ENCODE measurements around the gene KRTAP4-3.
A peak's percentile ranks its signal among the peaks of the same experiment; 100 is the strongest.
"Not testable (repeated sequence)": the region's sequence is repeated elsewhere in the genome, so short reads cannot be mapped to it uniquely, and the experiment has no call there.

KRTAP4-3 gene

DNA sequence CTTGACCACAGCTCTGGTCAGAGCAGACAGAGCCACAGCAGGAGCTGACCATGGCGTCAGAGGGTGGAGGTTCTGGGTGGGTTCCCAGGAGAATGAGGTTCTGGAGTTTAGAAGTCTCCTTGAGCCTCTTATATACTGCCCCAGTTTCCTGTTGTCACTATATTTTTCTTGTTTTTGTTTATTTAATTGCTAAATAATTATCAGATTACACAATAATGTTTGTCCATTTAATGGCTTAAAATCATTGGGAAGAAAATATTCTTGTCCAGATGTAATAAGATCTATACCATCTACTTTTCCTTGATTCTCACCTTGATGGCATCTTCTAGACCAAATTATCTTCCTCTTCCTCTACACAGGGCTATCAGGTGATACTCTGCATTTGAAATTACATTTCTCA, at the start of gene KRTAP4-3:
Gene KRTAP4-3, minus strand, starts transcription at position 101 of the 400 bp plus-strand sequence. Its CDS starts 49 bp downstream, at position 52.
- in situ Hi-C loops (cut with HindIII; ENCODE audit: low pct_unique_long_range_greater_than_20kb, low sequenced_read_pairs), result no loop called here
- no peak for TF ChIP-seq JUND (IDR thresholded peaks at IDR 0.05; ENCODE audit: low read depth)
- no peak for DNase-seq (ENCODE audit: low read depth in 1 of 2, low spot score in 1 of 2)

DNA sequence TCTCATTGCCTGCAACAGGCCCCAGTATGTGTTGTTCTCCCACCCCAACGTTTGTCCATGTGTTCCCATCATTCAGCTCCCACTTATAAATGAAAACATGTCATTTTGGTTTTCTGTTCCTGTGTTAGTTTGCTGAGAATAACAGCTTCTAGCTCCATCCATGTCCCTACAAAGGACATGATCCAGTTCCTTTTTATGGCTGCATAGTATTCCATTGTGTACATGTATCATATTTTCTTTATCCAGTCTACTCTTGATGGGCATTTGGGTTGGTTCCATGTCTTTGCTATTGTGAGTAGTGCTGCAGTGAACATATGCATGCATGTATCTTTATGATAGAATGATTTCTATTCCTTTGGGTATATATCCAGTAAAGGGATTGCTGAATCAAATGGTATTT, 47.7 kb upstream of the KRTAP4-3 start:
- in situ Hi-C loops (cut with HindIII; ENCODE audit: low pct_unique_long_range_greater_than_20kb, low sequenced_read_pairs), result no loop called here
- no peak for TF ChIP-seq JUND (IDR thresholded peaks at IDR 0.05; ENCODE audit: low read depth)
- no peak for DNase-seq (ENCODE audit: low read depth in 1 of 2, low spot score in 1 of 2)

DNA sequence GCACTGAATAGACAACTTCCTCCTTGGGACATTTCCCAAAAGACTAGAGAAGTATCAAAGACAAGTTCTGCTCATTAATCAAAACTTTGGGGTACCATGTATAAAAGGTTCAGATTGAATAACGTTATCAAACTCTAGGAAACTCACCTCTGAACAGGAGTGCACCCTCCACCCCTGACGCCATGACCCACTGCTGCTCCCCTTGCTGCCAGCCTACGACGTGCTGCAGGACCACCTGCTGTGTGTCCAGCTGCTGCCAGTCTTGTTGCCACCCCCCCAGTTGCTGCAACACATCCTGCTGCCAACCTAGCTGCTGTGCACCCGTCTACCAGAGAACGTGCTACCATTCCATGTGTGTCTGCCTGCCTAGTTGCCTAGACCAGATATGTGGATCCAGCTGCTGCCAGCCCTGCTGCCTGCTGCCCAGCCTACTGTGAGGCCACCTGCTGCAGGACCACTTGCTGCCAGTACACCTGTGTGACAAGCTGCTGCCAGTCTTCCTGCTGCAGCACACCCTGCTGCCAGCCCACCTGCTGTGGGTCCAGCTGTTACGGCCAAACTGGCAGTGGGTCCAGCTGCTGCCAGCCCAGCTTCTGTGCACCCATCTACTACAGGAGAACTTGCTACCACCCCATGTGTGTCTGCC, 44.6 kb upstream of the KRTAP4-3 start:
- TF ChIP-seq JUND (IDR thresholded peaks at IDR 0.05; ENCODE audit: low read depth), result no peak
- DNase-seq (ENCODE audit: low read depth in 1 of 2, low spot score in 1 of 2), result no peak
- in situ Hi-C loops (cut with HindIII; ENCODE audit: low pct_unique_long_range_greater_than_20kb, low sequenced_read_pairs), result no loop called here

DNA sequence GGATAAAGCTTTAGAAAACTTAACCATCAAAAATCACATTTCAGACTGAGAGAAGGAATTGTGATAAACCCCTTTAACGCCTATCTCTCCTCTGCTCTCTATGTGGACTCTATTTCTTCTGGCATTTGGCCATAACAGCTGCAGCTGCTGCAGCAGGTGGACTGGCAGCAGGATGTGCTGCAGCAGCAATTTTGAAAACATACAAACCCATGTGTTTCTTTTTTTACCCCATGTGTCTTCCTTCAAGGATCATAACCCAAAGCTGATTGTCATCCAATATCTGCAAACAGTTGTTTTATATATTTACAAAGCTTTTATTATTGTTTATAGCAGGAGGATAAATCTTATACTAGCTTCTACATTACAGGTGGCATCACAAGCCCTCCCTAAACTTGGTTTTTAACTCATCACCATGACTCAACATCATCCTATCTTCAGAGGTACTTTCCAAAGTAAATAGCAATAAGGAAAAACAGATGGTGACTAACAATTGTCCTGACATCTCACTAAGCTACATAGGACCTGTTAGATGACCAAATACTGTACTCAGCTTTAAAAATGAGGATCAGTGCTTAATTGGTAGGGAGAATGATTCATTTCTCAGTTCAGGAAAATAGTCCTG, 43.9 kb upstream of the KRTAP4-3 start:
- DNase-seq (ENCODE audit: low read depth in 1 of 2, low spot score in 1 of 2), result no peak
- in situ Hi-C loops (cut with HindIII; ENCODE audit: low pct_unique_long_range_greater_than_20kb, low sequenced_read_pairs), result no loop called here
- TF ChIP-seq JUND (IDR thresholded peaks at IDR 0.05; ENCODE audit: low read depth), result no peak

DNA sequence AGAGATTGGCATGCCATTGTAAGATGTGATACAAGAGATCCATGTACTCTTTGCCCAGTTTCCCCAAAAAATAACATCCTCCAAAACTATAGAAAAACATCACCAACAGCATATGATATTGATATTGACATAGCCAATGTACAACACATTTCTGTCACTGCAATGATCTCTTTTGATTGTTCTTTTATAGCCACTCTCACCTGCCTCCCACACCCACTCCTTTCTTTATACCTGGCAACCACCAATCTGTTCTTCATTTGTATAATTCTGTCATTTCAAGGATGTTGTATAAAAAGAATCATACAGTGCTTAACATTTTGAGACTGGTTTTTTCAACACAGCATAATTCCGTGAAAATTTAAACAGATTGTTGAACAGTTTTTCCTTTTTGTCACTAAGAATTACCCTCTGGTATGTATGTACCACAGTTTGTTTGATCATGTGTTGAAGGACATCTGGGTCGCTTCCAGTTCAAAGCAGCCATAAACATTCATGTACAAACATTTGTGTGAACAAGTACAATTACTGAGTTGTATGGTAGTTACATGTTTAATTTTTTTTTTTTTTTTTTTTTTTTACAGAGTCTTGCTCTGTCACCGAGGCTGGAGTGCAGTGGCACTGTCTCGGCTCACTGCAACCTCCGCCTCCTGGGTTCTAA, 31.5 kb upstream of the KRTAP4-3 start:
- TF ChIP-seq JUND (IDR thresholded peaks at IDR 0.05; ENCODE audit: low read depth), result no peak
- in situ Hi-C loops (cut with HindIII; ENCODE audit: low pct_unique_long_range_greater_than_20kb, low sequenced_read_pairs), result no loop called here
- no peak for DNase-seq (ENCODE audit: low read depth in 1 of 2, low spot score in 1 of 2)

DNA sequence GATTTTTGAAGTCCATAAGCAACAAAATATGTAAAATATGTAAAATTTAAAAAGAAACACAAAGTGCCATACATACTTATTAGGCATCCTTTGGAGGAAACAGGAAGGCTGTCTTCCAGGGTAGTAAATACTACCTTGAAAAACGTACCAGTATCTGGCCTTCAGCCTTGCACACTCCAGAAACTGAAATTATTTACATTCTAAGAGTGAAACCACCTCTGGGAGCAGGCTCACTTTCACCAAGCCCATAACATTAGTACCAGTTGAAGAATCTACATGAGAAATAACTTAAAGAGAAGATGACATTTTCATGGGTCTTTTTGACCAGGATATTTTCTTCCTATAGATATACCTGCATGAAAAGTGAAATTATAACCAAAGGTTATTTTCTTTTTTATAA, 28.0 kb upstream of the KRTAP4-3 start:
- no peak for DNase-seq (ENCODE audit: low read depth in 1 of 2, low spot score in 1 of 2)
- in situ Hi-C loops (cut with HindIII; ENCODE audit: low pct_unique_long_range_greater_than_20kb, low sequenced_read_pairs), result no loop called here
- TF ChIP-seq JUND (IDR thresholded peaks at IDR 0.05; ENCODE audit: low read depth), result no peak

DNA sequence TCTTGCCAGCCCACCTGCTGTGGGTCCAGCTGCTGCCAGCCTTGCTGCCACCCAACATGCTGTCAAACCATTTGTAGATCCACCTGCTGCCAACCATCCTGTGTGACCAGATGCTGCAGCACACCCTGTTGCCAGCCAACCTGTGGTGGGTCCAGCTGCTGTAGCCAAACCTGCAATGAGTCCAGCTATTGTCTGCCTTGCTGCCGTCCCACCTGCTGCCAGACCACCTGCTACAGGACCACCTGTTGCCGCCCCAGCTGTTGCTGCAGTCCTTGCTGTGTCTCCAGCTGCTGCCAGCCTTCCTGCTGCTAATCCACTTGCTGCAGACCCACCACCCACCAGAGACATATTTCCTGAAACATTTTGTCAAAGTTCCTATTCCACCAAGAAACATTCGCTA, 22.3 kb upstream of the KRTAP4-3 start:
- in situ Hi-C loops (cut with HindIII; ENCODE audit: low pct_unique_long_range_greater_than_20kb, low sequenced_read_pairs), result no loop called here
- TF ChIP-seq JUND (IDR thresholded peaks at IDR 0.05; ENCODE audit: low read depth), result no peak

DNA sequence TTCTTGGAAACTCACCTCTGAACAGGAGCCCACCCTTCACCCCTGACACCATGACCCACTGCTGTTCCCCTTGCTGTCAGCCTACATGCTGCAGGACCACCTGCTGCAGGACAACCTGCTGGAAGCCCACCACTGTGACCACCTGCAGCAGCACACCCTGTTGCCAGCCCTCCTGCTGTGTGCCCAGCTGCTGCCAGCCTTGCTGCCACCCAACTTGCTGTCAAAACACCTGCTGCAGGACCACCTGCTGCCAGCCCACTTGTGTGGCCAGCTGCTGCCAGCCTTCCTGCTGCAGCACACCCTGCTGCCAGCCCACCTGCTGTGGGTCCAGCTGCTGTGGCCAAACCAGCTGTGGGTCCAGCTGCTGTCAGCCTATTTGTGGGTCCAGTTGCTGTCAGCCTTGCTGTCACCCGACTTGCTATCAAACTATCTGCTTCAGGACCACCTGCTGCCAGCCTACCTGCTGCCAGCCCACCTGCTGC, 21.9 kb upstream of the KRTAP4-3 start, which contains the start of gene KRTAP9-1:
Gene KRTAP9-1, plus strand, starts transcription at position 51 of the 482 bp plus-strand sequence. Its CDS starts 0 bp downstream, at position 51.
- in situ Hi-C loops (cut with HindIII; ENCODE audit: low pct_unique_long_range_greater_than_20kb, low sequenced_read_pairs); DNase-seq (ENCODE audit: low read depth in 1 of 2, low spot score in 1 of 2): not testable (repeated sequence)

More for the DNA sequence above, 22.3 kb upstream of the KRTAP4-3 start:
- DNase-seq (ENCODE audit: low read depth in 1 of 2, low spot score in 1 of 2), result no peak

DNA sequence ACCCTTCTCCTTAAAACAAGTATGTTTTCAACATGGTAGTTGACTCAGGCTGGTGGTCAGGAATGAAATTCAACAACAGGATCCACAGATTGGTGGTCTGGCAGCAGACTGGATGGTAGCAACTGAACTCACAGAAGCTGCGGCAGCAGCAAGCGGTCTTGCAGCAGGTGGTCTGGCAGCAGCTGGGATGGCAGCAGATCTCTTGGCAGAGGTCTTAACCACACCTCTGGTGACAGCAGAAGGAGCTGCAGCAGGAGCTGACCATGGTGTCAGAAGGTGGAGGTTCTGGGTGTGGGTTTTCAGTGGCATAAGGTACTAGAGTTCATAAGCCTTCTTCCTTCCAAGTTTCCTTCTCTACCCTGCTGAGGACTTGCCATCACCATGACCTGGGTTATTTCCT, 18.9 kb upstream of the KRTAP4-3 start:
- no peak for TF ChIP-seq JUND (IDR thresholded peaks at IDR 0.05; ENCODE audit: low read depth)
- peak in 1 of 2 experiments; percentile 13 for DNase-seq (ENCODE audit: low read depth in 1 of 2, low spot score in 1 of 2)
- in situ Hi-C loops (cut with HindIII; ENCODE audit: low pct_unique_long_range_greater_than_20kb, low sequenced_read_pairs), result no loop called here

DNA sequence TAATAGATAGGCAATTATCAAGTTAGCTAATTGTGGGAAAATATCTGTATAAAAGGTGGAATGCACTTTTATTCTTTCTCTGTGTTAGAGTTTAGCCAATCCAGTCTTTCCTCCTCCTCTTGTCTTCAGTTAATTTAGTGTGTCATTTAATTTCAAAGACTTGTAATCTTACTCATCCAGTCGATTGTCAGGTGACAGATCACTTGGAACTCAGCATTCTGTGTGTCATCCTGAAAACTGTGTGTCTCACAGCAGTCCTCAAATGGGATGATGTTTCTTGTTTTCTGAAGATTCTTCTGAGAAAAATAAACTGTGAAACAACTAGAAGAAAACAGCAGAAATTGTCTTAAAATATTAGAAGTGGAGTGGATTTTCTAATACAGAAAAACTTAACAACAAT, 17.0 kb upstream of the KRTAP4-3 start:
- no peak for DNase-seq (ENCODE audit: low read depth in 1 of 2, low spot score in 1 of 2)
- in situ Hi-C loops (cut with HindIII; ENCODE audit: low pct_unique_long_range_greater_than_20kb, low sequenced_read_pairs), result no loop called here
- TF ChIP-seq JUND (IDR thresholded peaks at IDR 0.05; ENCODE audit: low read depth), result no peak

DNA sequence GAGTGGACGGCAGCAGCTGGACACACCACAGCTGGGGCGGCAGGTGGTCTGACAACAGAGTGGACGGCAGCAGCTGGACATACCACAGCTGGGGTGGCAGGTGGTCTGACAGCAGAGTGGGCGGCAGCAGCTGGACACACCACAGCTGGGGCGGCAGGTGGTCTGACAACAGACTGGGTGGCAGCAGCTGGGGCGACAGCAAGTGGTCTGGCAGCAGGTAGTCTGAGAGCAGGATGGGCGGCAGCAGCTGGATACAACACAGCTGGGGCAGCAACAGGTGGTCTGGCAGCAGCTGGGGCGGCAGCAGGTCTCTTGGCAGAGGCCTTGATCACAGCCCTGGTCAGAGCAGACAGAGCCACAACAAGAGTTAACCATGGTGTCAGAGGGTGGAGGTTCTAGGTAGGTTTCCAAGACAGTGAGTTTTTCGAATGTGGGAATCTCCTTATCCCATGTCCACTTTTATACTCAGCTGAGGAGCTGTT, 16.5 kb upstream of the KRTAP4-3 start, which contains the start of gene KRTAP4-1:
Gene KRTAP4-1, minus strand, starts transcription at position 432 of the 482 bp plus-strand sequence. Its CDS starts 57 bp downstream, at position 375.
- no peak for DNase-seq (ENCODE audit: low read depth in 1 of 2, low spot score in 1 of 2)
- in situ Hi-C loops (cut with HindIII; ENCODE audit: low pct_unique_long_range_greater_than_20kb, low sequenced_read_pairs), result no loop called here
- TF ChIP-seq JUND (IDR thresholded peaks at IDR 0.05; ENCODE audit: low read depth), result no peak

DNA sequence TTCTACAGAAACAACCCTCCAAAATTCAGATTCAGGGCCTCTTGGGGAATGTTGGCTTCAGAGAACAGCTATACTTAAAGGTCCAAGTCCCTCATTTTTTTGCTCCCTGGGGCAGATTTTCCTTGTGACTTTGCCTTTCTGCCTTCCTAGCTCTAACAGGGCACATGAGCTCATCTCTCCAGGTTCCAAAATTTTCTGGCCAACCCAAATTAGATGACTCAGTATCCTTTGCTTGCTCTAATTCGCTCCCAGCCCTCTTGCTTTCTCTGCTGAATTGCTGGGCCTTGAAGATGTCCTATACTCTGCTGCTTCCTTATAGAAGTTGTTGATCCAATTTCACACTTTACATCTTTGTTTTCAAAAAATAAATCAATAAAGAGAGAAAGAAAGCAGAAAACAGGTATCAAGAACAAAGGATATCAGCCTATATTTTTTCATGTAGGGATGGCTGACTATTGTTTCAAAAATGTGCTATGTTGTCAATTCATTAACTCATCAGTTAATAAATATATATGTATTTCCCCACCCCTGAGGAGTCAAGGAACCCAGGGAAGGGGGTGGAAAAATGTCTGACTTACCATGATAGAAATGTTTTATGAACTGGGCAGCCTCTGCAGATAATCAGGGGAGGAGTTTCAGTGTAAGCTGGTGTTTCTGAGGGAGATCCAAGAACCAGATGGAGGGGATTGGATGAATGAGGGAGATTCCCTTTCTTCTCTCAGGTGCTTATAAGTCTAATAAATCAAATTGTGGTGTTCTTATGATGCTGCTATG, 11.0 kb upstream of the KRTAP4-3 start:
- in situ Hi-C loops (cut with HindIII; ENCODE audit: low pct_unique_long_range_greater_than_20kb, low sequenced_read_pairs), result no loop called here
- DNase-seq (ENCODE audit: low read depth in 1 of 2, low spot score in 1 of 2), result no peak
- no peak for TF ChIP-seq JUND (IDR thresholded peaks at IDR 0.05; ENCODE audit: low read depth)

Measured in T47D (cell line).